Transverse colon (tissue), 4 donors: ENCODE results near the gene SLC16A4.

Experiments used
- CTCF ChIP-seq, 5 experiments: fragments of 200-600 bp in 3 of 5; fragments of 450-650 bp in 2 of 5; sonication (generic) in 3 of 5; IDR thresholded peaks; 1 replicate in 2 of 5; 2 replicates in 3 of 5; pipeline ENCODE4 v1.5.1; 2016 to 2017; ENCODE audit warnings: antibody characterized with exemption in 5 of 5, inconsistent platforms in 3 of 5, mild to moderate bottlenecking in 2 of 5, moderate library complexity in 1 of 5
- EP300 ChIP-seq: sonication (generic); formaldehyde crosslinking; IDR thresholded peaks from one replicate; pipeline ENCODE4 v1.6.1; 2017; ENCODE audit warnings: antibody characterized with exemption, low read depth
- POLR2A ChIP-seq: fragments of 450-650 bp; IDR thresholded peaks from one replicate; pipeline ENCODE4 v1.6.1; 2016; ENCODE audit warnings: antibody characterized with exemption, mild to moderate bottlenecking, moderate library complexity
- POLR2AphosphoS5 ChIP-seq, 3 donors: sonication (generic); formaldehyde crosslinking; IDR thresholded peaks; one replicate each; pipeline ENCODE4 v1.6.1; 2016; ENCODE audit warnings: antibody characterized with exemption in 3 of 3

GRCh38 chr1:110355321-110355720 is 35.5 kb downstream of the SLC16A4 start:
- TF ChIP-seq POLR2A (no peak), EP300 (no peak), CTCF (IDR thresholded peaks at IDR 0.05) (no peak), POLR2AphosphoS5 (IDR thresholded peaks at IDR 0.05) (no peak)
